ENCODE data around the gene ADSL.

Gene ADSL

DNA sequence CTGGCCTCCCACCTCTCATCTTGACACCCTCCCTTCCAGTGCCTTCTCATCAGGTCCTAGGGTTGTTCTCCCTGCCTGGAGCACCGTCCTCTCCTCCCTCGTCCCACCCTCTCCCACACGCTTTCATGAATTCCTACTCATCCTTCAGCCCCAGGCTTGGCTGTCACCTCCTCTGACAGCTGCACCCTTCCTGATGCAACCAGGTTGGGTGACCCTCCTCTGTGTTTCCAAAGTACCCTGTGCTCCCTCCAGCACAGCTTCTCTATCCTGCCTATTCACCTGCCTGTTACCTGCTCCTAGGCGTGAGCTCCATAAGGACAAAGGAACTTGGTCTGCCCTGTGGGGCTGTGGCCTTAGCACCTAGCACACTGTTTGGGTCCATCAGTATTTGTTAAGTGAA is 82.5 kb downstream of the ADSL start:
- Histone ChIP-seq H3K9me3 (no peaks in the 10 kb centered on the region), H3K4me3 (no peak overlapping the region), H3K27me3 (no peaks in the 10 kb centered on the region), H3K27ac (no peak overlapping the region), H3K36me3 (peaks cover 97% of the 10 kb centered on the region), H3K9ac (no peak overlapping the region), H4K20me1 (no peaks in the 10 kb centered on the region), H3K4me2 (no peak overlapping the region), H3K4me1 (peaks cover 39% of the 10 kb centered on the region)
- no peak for TF ChIP-seq Cebpa-rat (IDR thresholded peaks at IDR 0.05)

DNA sequence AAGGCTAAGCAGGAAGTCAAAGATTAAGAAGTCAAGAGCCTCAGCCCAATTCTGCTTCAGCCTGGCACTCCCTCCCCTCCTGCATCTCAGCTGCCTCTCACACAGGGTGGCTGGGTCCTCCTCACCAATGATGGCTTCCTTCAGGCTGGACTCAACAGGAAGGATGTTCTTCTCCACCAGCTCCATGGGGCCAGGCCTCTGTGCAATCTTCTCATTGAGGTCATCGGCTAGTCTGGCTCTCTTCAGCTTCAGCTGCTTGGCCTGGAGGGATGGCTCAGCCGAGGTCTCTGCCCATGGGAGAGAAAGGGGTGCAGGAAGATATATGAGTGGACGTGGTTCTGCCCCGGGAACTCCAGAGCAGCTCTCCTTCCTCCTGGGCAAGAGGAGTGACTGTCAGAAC is 83.2 kb downstream of the ADSL start:
- H3K27me3 ChIP-seq, result no peaks in the 10 kb centered on the region
- H3K27ac ChIP-seq, result peak overlapping the region; percentile 18; the same call in 1 of the 2 replicates
- TF ChIP-seq Cebpa-rat (IDR thresholded peaks at IDR 0.05), result no peak
- H3K4me1 ChIP-seq, result peaks cover 46% of the 10 kb centered on the region
- no peaks in the 10 kb centered on the region for H3K9me3 ChIP-seq
- H3K36me3 ChIP-seq, result peaks cover 96% of the 10 kb centered on the region
- no peaks in the 10 kb centered on the region for H4K20me1 ChIP-seq
- no peak overlapping the region for H3K4me3 ChIP-seq
- H3K4me2 ChIP-seq, result no peak overlapping the region
- no peak overlapping the region for H3K9ac ChIP-seq

DNA sequence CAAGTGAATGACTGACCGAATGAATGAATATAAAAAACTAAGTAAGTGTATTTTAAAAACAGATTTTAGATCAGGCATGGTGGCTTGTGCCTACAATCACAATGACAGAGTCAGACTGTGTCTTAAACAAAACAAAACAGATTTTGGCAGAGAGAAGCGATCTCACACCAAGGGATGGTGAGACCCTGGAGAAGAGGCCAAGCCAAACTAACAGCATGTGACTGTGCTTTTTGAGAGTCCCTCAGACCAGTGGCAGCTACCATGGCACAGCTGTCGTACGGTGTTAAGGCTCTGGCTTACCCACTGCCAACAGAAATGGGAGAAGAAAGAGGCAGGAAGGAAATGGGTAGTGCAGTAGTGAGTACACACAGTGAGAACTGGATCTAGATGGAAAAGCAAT is 84.7 kb downstream of the ADSL start:
- TF ChIP-seq Cebpa-rat (IDR thresholded peaks at IDR 0.05), result no peak
- Histone ChIP-seq H3K4me2 (peak overlapping the region; percentile 10; the same call in 1 of the 2 replicates), H3K36me3 (peaks cover 81% of the 10 kb centered on the region), H3K4me3 (no peak overlapping the region), H3K27me3 (no peaks in the 10 kb centered on the region), H3K27ac (0 out of 2 replicates have a peak overlapping the region, but pooled peaks have one; percentile 20), H4K20me1 (no peaks in the 10 kb centered on the region), H3K9ac (no peak overlapping the region), H3K9me3 (no peaks in the 10 kb centered on the region), H3K4me1 (peaks cover 61% of the 10 kb centered on the region)

DNA sequence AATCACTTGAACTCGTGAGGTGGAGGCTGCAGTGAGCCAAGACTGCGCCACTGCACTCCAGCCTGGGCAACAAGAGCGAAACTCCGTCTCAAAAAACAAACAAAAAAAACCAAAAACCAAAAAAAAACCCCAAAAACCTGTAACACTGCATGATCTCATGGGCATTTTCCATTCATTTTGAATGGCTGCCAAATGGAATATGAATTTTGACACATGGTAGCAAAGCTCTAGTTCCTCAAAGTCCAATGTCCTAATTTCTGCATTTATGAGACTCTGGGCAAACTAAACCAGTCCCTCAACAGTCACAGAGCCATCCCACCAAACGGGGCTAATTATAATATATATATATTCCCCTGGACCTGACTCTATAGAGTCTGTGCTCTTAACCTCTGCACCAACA is 85.9 kb downstream of the ADSL start:
- peaks cover 69% of the 10 kb centered on the region for H3K36me3 ChIP-seq
- no peak for TF ChIP-seq Cebpa-rat (IDR thresholded peaks at IDR 0.05)
- H3K4me2 ChIP-seq, result peak overlapping the region; percentile 96
- H3K27me3 ChIP-seq, result no peaks in the 10 kb centered on the region
- no peaks in the 10 kb centered on the region for H3K9me3 ChIP-seq
- H4K20me1 ChIP-seq, result no peaks in the 10 kb centered on the region
- peaks cover 73% of the 10 kb centered on the region for H3K4me1 ChIP-seq
- H3K27ac ChIP-seq, result no peak overlapping the region; the same call in 1 of the 2 replicates
- H3K4me3 ChIP-seq, result no peak overlapping the region
- no peak overlapping the region for H3K9ac ChIP-seq

DNA sequence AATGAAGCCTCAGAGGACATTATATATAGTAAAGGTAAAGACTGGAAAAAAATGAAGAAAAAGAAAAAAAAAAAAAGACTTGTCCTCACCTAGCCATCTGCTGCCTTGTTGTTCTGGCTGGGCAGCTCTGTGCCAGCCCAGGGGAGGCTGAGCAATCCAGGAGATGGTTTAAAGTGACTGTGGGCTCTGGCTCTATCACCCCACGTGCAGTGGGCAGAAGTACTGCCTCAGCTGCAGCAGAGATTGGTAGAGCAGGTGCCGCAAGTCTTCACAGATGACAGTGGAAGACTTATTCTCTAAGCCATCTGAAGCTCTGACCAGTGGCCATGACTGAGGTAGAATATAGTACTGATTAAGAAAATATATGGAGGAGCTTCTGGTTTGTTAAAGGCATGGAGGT is 86.3 kb downstream of the ADSL start:
- H4K20me1 ChIP-seq, result no peaks in the 10 kb centered on the region
- TF ChIP-seq Cebpa-rat (IDR thresholded peaks at IDR 0.05), result no peak
- no peak overlapping the region for H3K9ac ChIP-seq
- no peaks in the 10 kb centered on the region for H3K9me3 ChIP-seq
- peak overlapping the region; percentile 96 for H3K4me2 ChIP-seq
- peak overlapping the region; percentile 42; the same call in 1 of the 2 replicates for H3K27ac ChIP-seq
- peaks cover 77% of the 10 kb centered on the region for H3K4me1 ChIP-seq
- H3K36me3 ChIP-seq, result peaks cover 64% of the 10 kb centered on the region
- no peak overlapping the region for H3K4me3 ChIP-seq
- no peaks in the 10 kb centered on the region for H3K27me3 ChIP-seq

DNA sequence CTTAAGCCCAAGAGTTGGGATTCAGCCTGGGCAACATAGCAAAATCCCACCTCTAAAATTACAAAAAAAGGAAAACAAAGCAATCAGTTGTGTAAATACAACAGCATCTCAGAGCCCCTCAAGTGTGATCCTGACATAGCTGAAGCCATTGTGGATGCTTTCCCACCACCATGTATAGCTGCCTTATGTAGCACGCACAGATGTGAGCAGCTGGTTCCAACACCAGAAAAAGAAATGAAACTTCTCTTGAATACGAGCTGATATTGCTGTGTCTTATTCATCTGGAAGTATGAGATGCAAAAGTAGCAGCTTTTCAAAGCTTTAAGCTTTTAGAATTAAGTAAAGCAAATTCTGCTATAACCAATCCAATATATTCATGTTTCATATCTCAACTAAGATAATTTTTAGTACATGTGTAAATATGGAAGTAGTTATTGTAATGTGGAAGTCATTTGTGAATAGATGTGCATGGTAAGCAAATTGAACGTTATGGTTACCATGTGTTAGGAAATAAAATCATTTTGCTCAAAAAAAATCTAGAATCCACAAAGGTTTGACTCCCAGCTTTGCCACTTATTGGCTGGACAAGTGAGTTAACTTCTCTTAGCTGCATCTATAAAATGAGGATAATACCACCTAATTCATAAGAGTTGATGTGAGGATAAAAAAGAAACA is 87.3 kb downstream of the ADSL start:
- H3K27me3 ChIP-seq, result no peaks in the 10 kb centered on the region
- H3K36me3 ChIP-seq, result peaks cover 55% of the 10 kb centered on the region
- peak overlapping the region; percentile 92 for H3K27ac ChIP-seq
- H3K4me3 ChIP-seq, result no peak overlapping the region
- no peaks in the 10 kb centered on the region for H4K20me1 ChIP-seq
- H3K9ac ChIP-seq, result no peak overlapping the region
- H3K4me2 ChIP-seq, result peak overlapping the region; percentile 96
- no peak for TF ChIP-seq Cebpa-rat (IDR thresholded peaks at IDR 0.05)
- H3K9me3 ChIP-seq, result no peaks in the 10 kb centered on the region
- peaks cover 87% of the 10 kb centered on the region for H3K4me1 ChIP-seq

DNA sequence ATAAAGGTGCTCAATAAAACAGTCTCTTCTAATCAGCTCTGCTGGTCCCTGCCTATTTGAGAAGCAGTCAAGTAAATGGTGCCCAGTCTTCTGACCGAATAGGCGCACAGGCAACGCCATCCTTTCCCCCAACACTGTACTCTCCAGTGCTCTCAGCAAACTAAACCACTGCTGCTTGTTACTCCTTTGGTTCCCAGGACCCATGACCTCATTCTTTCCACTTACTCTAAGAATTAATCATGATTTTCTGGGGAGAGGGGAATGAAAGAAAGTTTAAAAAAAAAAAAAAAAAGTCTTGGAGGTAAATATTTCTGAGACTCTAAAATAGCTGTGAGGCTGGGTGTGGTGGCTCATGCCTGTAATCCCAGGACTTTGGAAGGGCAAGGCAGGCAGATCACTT is 87.8 kb downstream of the ADSL start:
- Histone ChIP-seq H3K9ac (peak overlapping the region; percentile 79; the same call in 1 of the 2 replicates), H3K9me3 (no peaks in the 10 kb centered on the region), H3K27ac (peak overlapping the region; percentile 92), H3K27me3 (no peaks in the 10 kb centered on the region), H3K4me1 (peaks cover 92% of the 10 kb centered on the region), H3K36me3 (peaks cover 50% of the 10 kb centered on the region), H3K4me2 (peak overlapping the region; percentile 96), H3K4me3 (no peak overlapping the region), H4K20me1 (no peaks in the 10 kb centered on the region)
- no peak for TF ChIP-seq Cebpa-rat (IDR thresholded peaks at IDR 0.05)

DNA sequence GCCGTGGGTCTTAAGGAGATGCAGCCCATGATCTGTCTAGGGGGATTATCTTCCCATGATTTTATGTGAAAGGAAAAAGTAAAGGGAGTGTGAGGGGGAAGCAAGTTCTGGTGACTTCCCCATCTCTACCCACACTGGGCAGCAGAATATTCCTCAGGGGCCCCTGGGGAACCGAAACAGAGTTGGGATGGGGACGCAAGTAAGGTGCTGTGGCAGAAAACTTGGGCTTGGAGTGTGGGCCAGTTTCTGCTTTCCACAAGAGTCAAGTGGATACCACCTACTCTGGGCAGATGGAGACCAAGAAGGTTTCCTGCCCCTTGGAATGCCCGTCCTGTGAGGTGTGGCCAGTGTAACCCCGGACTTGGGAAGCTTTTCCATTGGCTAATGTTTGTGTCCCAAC is 88.4 kb downstream of the ADSL start:
- TF ChIP-seq Cebpa-rat (IDR thresholded peaks at IDR 0.05), result no peak
- H3K4me3 ChIP-seq, result peak overlapping the region; percentile 56; the same call in 1 of the 2 replicates
- H3K4me2 ChIP-seq, result peak overlapping the region; percentile 96
- H3K36me3 ChIP-seq, result peaks cover 43% of the 10 kb centered on the region
- peak overlapping the region; percentile 92 for H3K27ac ChIP-seq
- peak overlapping the region; percentile 79 for H3K9ac ChIP-seq
- peaks cover 95% of the 10 kb centered on the region for H3K4me1 ChIP-seq
- H3K27me3 ChIP-seq, result no peaks in the 10 kb centered on the region
- no peaks in the 10 kb centered on the region for H4K20me1 ChIP-seq
- no peaks in the 10 kb centered on the region for H3K9me3 ChIP-seq

DNA sequence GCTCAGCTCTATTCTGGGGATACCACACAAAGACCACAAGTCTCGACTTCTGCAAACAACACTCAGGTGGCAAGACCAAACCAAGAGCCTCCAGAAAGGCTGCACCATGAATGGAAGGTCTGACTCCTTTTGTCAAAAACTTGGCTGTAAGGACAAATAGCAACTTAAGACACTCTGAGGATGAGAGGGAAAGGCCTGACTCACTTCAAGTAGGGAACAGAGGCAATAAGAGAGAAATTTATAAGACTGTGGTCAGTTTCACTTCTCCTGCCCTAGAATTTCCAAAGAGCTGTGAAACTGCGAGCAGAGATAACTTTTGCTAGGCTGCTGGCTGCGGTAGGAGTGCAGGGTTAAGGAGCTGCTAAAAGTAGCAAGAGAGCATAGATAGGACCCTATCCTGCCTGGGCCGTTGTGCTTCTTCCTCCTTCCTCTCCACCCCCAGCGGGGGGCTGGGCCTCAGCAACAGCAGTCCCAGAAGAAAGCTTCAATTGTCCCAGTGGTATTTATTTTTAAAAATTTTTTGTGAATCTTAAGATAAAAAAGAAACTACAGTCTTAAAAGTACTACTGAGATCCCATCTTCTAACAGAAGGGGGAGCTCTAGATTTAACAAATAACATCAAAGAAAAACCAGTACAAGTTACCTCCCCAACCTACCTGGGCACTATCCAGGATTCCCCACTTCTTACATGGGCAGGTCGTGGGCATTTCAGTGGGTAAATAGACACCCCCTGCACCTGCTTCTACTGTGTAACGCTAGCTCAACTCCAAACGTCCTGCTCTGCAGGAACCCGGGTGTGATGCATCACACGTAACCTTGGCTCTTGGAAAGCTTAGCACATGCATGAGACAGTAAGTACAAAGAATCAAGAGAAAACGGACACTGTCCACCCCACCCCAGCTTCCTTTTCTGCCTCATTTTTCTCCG is 90.5 kb downstream of the ADSL start:
- H3K9ac ChIP-seq, result peak overlapping the region; percentile 79
- H3K4me3 ChIP-seq, result peak overlapping the region; percentile 56
- H3K9me3 ChIP-seq, result no peaks in the 10 kb centered on the region
- H3K4me2 ChIP-seq, result peak overlapping the region; percentile 96
- TF ChIP-seq Cebpa-rat (IDR thresholded peaks at IDR 0.05), result no peak
- H3K36me3 ChIP-seq, result peaks cover 39% of the 10 kb centered on the region
- H4K20me1 ChIP-seq, result no peaks in the 10 kb centered on the region
- no peaks in the 10 kb centered on the region for H3K27me3 ChIP-seq
- H3K4me1 ChIP-seq, result peaks cover 100% of the 10 kb centered on the region
- H3K27ac ChIP-seq, result peak overlapping the region; percentile 92
